CD14-positive monocyte (primary cell): ENCODE measurements around the gene NLGN1. TPM values are rescaled to one million over a fixed set of nuclear protein-coding genes. Genes with fewer than 3 reads are reported as not detected.

Experiments
- DNase-seq, 3 donors: peaks; one replicate each; pipeline ENCODE4 v3.0.0-alpha.2; 2011 to 2022
- H2AFZ ChIP-seq: 2 replicates; pipeline ENCODE4 v1.6.0; 2012; ENCODE audit warnings: mild to moderate bottlenecking, low read depth, low read length, inconsistent platforms; ENCODE audit not compliant: insufficient read depth, poor library complexity, severe bottlenecking
- H3K27ac ChIP-seq, 2 donors: 1 replicate in 1 of 2; 2 replicates in 1 of 2; pipeline ENCODE4 v1.5.1; 2012 to 2013; ENCODE audit warnings: low read length in 2 of 2, control low read depth in 1 of 2, inconsistent platforms in 1 of 2, low read depth in 1 of 2, mild to moderate bottlenecking in 1 of 2
- H3K27me3 ChIP-seq, 2 donors: one replicate each; pipeline versions ENCODE4 v1.6.0 to v1.6.1; 2011 to 2013; ENCODE audit warnings: low read length in 2 of 2; ENCODE audit not compliant: control insufficient read depth in 2 of 2, insufficient read depth in 2 of 2
- H3K36me3 ChIP-seq, 2 donors: replicated peaks in 1 of 2; 1 replicate in 1 of 2; 2 replicates in 1 of 2; pipeline versions ENCODE4 v1.5.1 to v1.6.1; 2012 to 2013; ENCODE audit warnings: low read length in 2 of 2, control low read depth in 1 of 2, inconsistent platforms in 1 of 2, mild to moderate bottlenecking in 1 of 2; ENCODE audit not compliant: insufficient read depth in 2 of 2, control insufficient read depth in 1 of 2
- H3K4me1 ChIP-seq, 2 donors: 1 replicate in 1 of 2; 2 replicates in 1 of 2; pipeline versions ENCODE4 v1.5.1 to v1.6.1; 2012 to 2013; ENCODE audit warnings: low read length in 2 of 2, control low read depth in 1 of 2, inconsistent platforms in 1 of 2, mild to moderate bottlenecking in 1 of 2, moderate library complexity in 1 of 2; ENCODE audit not compliant: insufficient read depth in 2 of 2, control insufficient read depth in 1 of 2
- H3K4me2 ChIP-seq: replicated peaks from 2 replicates; pipeline ENCODE3; 2012; ENCODE audit warnings: low read length, moderate library complexity, mild to moderate bottlenecking; ENCODE audit not compliant: poor library complexity, severe bottlenecking; ENCODE audit errors: extremely low read depth
- H3K4me3 ChIP-seq, 3 experiments: fragments of 200-600 bp in 1 of 3; sonication (generic) in 1 of 3; replicated peaks in 1 of 3; 1 replicate in 2 of 3; 2 replicates in 1 of 3; pipeline ENCODE4 v1.5.1; 2011 to 2013; ENCODE audit warnings: low read length in 3 of 3, mild to moderate bottlenecking in 3 of 3, control low read depth in 2 of 3, low read depth in 2 of 3, inconsistent platforms in 1 of 3, moderate library complexity in 1 of 3
- H3K79me2 ChIP-seq: 2 replicates; pipeline ENCODE4 v1.6.0; 2012; ENCODE audit warnings: mild to moderate bottlenecking, control low read depth, inconsistent platforms, low read length, moderate library complexity; ENCODE audit not compliant: insufficient read depth
- H3K9ac ChIP-seq: 2 replicates; pipeline ENCODE4 v1.6.0; 2017; ENCODE audit warnings: low read length, mild to moderate bottlenecking; ENCODE audit not compliant: insufficient read depth, poor library complexity, severe bottlenecking
- H3K9me3 ChIP-seq, 2 donors: replicated peaks in 1 of 2; 1 replicate in 1 of 2; 2 replicates in 1 of 2; pipeline versions ENCODE4 v1.5.1 to v1.6.1; 2012 to 2013; ENCODE audit warnings: low read length in 2 of 2, control low read depth in 1 of 2; ENCODE audit not compliant: control insufficient read depth in 1 of 2, insufficient read depth in 1 of 2
- H4K20me1 ChIP-seq: 2 replicates; pipeline ENCODE4 v1.6.0; 2012; ENCODE audit warnings: mild to moderate bottlenecking, low read length, control low read depth, moderate library complexity; ENCODE audit not compliant: insufficient read depth
- H3K27ac Mint-ChIP-seq, 7 donors: one replicate each; pipeline ENCODE4 v1.8.0; 2020; ENCODE audit warnings: mild to moderate bottlenecking in 7 of 7, mixed read lengths in 7 of 7, moderate library complexity in 6 of 7, inconsistent platforms in 2 of 7
- H3K27me3 Mint-ChIP-seq, 3 donors: one replicate each; pipeline ENCODE4 v1.8.0; 2021 to 2022; ENCODE audit warnings: low read depth in 3 of 3, mild to moderate bottlenecking in 3 of 3, mixed read lengths in 3 of 3, moderate library complexity in 3 of 3, inconsistent platforms in 1 of 3
- H3K36me3 Mint-ChIP-seq, 2 donors: one replicate each; pipeline ENCODE4 v1.8.0; 2020; ENCODE audit warnings: mixed read lengths in 2 of 2, inconsistent platforms in 1 of 2, mild to moderate bottlenecking in 1 of 2
- H3K4me1 Mint-ChIP-seq: one replicate; pipeline ENCODE4 v1.8.0; 2020; ENCODE audit warnings: mild to moderate bottlenecking, mixed read lengths
- H3K4me3 Mint-ChIP-seq, 2 donors: one replicate each; pipeline ENCODE4 v1.8.0; 2020; ENCODE audit warnings: mild to moderate bottlenecking in 2 of 2, mixed read lengths in 2 of 2, moderate library complexity in 1 of 2
- H3K9me3 Mint-ChIP-seq, 7 donors: one replicate each; pipeline ENCODE4 v1.8.0; 2020 to 2022; ENCODE audit warnings: mixed read lengths in 7 of 7, mild to moderate bottlenecking in 6 of 7, moderate library complexity in 6 of 7, inconsistent platforms in 2 of 7
- WGBS: methylation state at CpG from one replicate; pipeline ENCODE4 v1.1.5; 2013; ENCODE audit warnings: missing lambda C conversion rate; ENCODE audit not compliant: insufficient coverage; 5-methylcytosine and 5-hydroxymethylcytosine counted together
- intact Hi-C, 2 donors: fragments of 100-400 bp; cut with micrococcal nuclease; formaldehyde crosslinking; loops; one replicate each; pipeline versions ENCODE4 v1.15.0 to v1.15.1; 2023
- polyA plus RNA-seq, 3 donors: library from polyadenylated mRNA; depleted of rRNA in 1 of 3; unstranded in 2 of 3; stranded (reverse) in 1 of 3; fragments of 300-500 nt in 2 of 3; fragments of >200 nt in 1 of 3; fragmentation: Illumina TruSeq in 2 of 3; gene quantifications; 1 replicate in 2 of 3; 2 replicates in 1 of 3; pipeline ENCODE4 v1.2.3, GENCODE V29; 2012 to 2021
- TF ChIP-seq, protein P1 (sequence below): fragments of 200-600 bp; IDR thresholded peaks from one replicate; pipeline ENCODE4 v1.8.0; 2022; ENCODE audit warnings: antibody characterized with exemption, mild to moderate bottlenecking

The NLGN1 gene
- polyA plus RNA-seq, 3 donors: not detected

DNA sequence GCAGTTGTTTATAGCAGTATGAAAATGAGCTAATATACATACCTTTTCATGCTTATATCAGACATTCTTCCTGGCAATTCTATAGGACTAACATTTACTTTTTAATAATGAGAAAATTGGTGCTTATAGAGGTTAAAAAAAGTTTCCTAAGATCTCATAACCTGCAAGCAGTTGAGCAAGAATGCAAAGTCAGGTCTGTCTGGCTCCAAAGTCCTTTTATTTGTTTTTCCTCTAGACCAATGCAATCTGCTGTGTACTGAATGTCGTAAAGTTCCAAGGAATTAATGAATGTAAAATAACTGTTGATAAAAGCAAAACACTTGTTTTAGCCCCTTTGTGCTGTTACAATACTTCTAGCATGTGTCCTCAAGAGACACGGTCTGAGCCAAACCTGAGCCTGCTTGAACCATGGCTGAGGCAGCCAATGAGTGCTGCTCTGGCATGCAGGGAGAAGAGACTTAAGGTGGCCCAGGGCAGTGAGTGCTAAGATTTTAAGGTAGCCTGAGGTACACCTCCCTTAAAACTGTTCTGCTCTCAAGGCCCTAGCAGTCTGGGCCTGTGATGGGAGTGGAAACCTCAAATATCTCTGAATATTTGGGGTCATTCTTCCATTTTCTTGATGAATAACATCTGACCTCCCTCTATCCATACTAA lies 906.5 kb downstream of the NLGN1 start:
- no peaks in the 10 kb centered on the region for H3K36me3 Mint-ChIP-seq
- H3K36me3 ChIP-seq: no peaks in the 10 kb centered on the region
- no peaks in the 10 kb centered on the region for H3K9me3 ChIP-seq
- H3K4me1 ChIP-seq: no peaks in the 10 kb centered on the region
- H4K20me1 ChIP-seq: no peaks in the 10 kb centered on the region
- peak overlapping the region in 1 of 7 donors; percentile 18 for H3K27ac Mint-ChIP-seq
- intact Hi-C loops: no loop called here
- no peaks in the 10 kb centered on the region for H3K27me3 ChIP-seq
- no peak overlapping the region for H3K27ac ChIP-seq
- no peak overlapping the region for H2AFZ ChIP-seq
- no peak overlapping the region for H3K9ac ChIP-seq
- H3K4me1 Mint-ChIP-seq: peaks cover 5% of the 10 kb centered on the region
- H3K4me2 ChIP-seq: no peak overlapping the region
- H3K79me2 ChIP-seq: no peaks in the 10 kb centered on the region
- H3K27me3 Mint-ChIP-seq: peaks cover 0 to 1% (median 0%) of the 10 kb centered on the region in 3 donors
- no peak for DNase-seq
- 100% methylated on average over 1 of the region's 2 CpGs for WGBS
- H3K9me3 Mint-ChIP-seq: peaks cover 0 to 8% (median 3%) of the 10 kb centered on the region in 7 donors
- TF ChIP-seq, protein P1, sequence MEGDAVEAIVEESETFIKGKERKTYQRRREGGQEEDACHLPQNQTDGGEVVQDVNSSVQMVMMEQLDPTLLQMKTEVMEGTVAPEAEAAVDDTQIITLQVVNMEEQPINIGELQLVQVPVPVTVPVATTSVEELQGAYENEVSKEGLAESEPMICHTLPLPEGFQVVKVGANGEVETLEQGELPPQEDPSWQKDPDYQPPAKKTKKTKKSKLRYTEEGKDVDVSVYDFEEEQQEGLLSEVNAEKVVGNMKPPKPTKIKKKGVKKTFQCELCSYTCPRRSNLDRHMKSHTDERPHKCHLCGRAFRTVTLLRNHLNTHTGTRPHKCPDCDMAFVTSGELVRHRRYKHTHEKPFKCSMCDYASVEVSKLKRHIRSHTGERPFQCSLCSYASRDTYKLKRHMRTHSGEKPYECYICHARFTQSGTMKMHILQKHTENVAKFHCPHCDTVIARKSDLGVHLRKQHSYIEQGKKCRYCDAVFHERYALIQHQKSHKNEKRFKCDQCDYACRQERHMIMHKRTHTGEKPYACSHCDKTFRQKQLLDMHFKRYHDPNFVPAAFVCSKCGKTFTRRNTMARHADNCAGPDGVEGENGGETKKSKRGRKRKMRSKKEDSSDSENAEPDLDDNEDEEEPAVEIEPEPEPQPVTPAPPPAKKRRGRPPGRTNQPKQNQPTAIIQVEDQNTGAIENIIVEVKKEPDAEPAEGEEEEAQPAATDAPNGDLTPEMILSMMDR: no peak
- no peak overlapping the region for H3K4me3 ChIP-seq
- H3K4me3 Mint-ChIP-seq: no peak overlapping the region

DNA sequence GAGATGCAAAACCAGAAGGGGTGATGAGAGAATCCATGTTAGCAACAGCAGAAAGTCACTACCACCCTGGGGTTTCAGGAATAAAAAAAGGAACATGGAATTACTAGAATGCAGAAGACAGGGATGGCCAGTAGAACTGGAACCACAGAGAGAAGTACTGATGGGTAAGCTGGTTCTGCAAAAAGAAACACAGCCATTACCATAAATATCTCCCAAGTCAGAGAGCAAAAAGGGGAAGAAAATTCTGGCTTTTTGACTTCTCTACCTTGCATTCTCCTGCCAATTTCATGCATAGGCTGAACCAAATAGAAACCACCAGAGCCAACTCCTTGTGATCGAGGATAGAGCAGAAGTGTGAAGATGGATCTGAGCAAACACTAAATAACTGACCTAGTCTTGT lies 911.2 kb downstream of the NLGN1 start:
- Histone ChIP-seq H3K9me3 (no peaks in the 10 kb centered on the region), H3K79me2 (no peaks in the 10 kb centered on the region), H3K27ac (no peak overlapping the region), H3K36me3 (no peaks in the 10 kb centered on the region), H2AFZ (no peak overlapping the region), H3K4me1 (no peaks in the 10 kb centered on the region), H3K9ac (no peak overlapping the region), H3K4me3 (no peak overlapping the region), H3K4me2 (no peak overlapping the region), H4K20me1 (no peaks in the 10 kb centered on the region), H3K27me3 (no peaks in the 10 kb centered on the region)
- intact Hi-C loops: no loop called here
- DNase-seq: peak in 1 of 3 donors; percentile 3
- Mint-ChIP-seq H3K4me3 (no peak overlapping the region), H3K9me3 (peaks cover 0 to 2% (median 0%) of the 10 kb centered on the region in 7 donors), H3K27ac (no peak overlapping the region), H3K36me3 (no peaks in the 10 kb centered on the region), H3K27me3 (peaks cover 0 to 1% (median 0%) of the 10 kb centered on the region in 3 donors), H3K4me1 (peaks cover 6% of the 10 kb centered on the region)
- no CpG with 5 or more reads among the region's 1 CpG for WGBS
- TF ChIP-seq, protein P1: no peak
